Measurements from ENCODE around the gene PDZD2. TPM values are rescaled to one million over a fixed set of nuclear protein-coding genes. Genes with fewer than 3 reads are reported as not detected.

PDZD2 gene
- total RNA-seq, 4 donors from 2014 or later = 13.7 to 26.7 (median 24.1) TPM

DNA sequence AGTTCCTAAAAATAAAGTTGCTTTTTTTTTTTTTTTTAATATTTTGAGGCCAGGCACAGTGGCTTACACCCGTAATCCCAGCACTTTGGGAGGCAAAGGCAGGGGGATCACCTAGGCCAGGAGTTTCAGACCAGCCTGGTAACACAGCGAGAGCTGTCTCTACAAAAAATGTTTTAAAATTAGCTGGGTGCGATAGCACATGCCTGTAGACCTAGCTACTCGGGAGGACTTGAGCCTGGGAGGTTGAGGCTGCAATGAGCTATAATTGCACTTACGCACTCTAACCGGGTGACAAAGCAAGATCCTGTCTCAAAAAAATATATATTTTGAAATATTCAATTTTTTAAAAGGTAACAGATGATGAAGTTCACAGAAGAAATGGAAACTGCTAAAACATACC, 512.3 kb downstream of the PDZD2 start:
- no peak for DNase-seq
- H3K27me3 ChIP-seq = no peaks in the 10 kb centered on the region
- WGBS, 2 donors = 83 to 97% methylated on average over 6 of the region's 6 CpGs
- no peak overlapping the region for H3K27ac ChIP-seq
- no peaks in the 10 kb centered on the region for H3K9me3 ChIP-seq
- H3K4me3 ChIP-seq = no peak overlapping the region
- peaks cover 0 to 85% (median 12%) of the 10 kb centered on the region in 3 donors for H3K4me1 ChIP-seq
- TF ChIP-seq CTCF (IDR thresholded peaks at IDR 0.05) (no peak), POLR2A (IDR thresholded peaks at IDR 0.05) (no peak)
- intact Hi-C loops (cut with DNase I) = no loop called here
- H3K36me3 ChIP-seq = peaks cover 0 to 9% (median 0%) of the 10 kb centered on the region in 3 donors

DNA sequence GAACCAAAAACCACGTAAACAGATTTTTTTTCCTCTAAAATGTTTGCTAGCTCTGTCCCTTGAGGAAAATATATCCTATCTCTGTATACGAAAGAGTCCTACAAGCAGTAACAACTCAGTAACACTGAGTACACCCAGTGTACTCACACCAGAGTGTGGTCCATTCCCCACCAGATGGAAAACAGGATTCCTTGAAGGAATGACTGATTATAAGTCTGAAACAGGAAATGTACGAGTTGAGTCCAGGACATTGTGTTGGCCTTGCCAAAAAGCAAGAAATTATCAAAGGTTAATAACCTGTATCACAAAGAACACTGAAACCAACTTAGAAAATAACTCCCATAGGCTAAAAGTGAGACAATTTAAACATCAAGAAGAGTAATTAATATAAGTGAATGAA, 514.8 kb downstream of the PDZD2 start:
- no peak for TF ChIP-seq POLR2A (IDR thresholded peaks at IDR 0.05)
- TF ChIP-seq CTCF (IDR thresholded peaks at IDR 0.05) = no peak
- no peaks in the 10 kb centered on the region for H3K9me3 ChIP-seq
- H3K27ac ChIP-seq = no peak overlapping the region
- H3K36me3 ChIP-seq = peaks cover 0 to 10% (median 0%) of the 10 kb centered on the region in 3 donors
- 59 to 61% methylated on average over 3 of the region's 3 CpGs for WGBS, 2 donors
- peaks cover 0 to 83% (median 19%) of the 10 kb centered on the region in 3 donors for H3K4me1 ChIP-seq
- intact Hi-C loops (cut with DNase I) = no loop called here
- no peak overlapping the region for H3K4me3 ChIP-seq
- no peak for DNase-seq
- no peaks in the 10 kb centered on the region for H3K27me3 ChIP-seq

DNA sequence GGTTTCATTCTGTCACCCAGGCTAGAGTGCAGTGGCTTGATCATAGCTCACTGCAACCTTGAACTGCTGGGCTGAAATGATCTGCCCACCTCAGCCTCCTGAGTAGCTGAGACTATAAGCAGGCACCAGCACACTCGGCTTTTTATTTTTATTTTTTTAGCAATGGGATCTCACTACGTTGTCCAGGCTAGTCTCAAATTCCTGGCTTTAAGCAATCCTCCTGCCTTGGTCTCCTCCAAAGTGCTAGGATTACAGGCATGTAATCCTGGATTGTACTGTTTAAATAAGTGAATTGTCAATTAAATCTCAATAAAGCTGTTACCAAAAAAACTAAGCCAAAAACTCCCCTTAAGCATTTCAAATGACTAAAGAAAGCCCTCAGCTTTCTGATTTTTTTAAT, 516.3 kb downstream of the PDZD2 start:
- TF ChIP-seq POLR2A (IDR thresholded peaks at IDR 0.05) (no peak), CTCF (IDR thresholded peaks at IDR 0.05) (no peak)
- Histone ChIP-seq H3K36me3 (peaks cover 0 to 8% (median 0%) of the 10 kb centered on the region in 3 donors), H3K4me3 (no peak overlapping the region), H3K27ac (no peak overlapping the region), H3K27me3 (no peaks in the 10 kb centered on the region), H3K4me1 (peaks cover 0 to 86% (median 23%) of the 10 kb centered on the region in 3 donors), H3K9me3 (no peaks in the 10 kb centered on the region)
- intact Hi-C loops (cut with DNase I) = no loop called here
- 88 to 91% methylated on average over 2 of the region's 2 CpGs for WGBS, 2 donors
- no peak for DNase-seq

- intact Hi-C loops (cut with DNase I) = no loop called here
- DNase-seq = no peak
- Histone ChIP-seq H3K27me3 (no peaks in the 10 kb centered on the region), H3K4me3 (no peak overlapping the region), H3K36me3 (peaks cover 0 to 8% (median 0%) of the 10 kb centered on the region in 3 donors), H3K4me1 (peaks cover 0 to 77% (median 23%) of the 10 kb centered on the region in 3 donors), H3K27ac (no peak overlapping the region), H3K9me3 (no peaks in the 10 kb centered on the region)
- TF ChIP-seq POLR2A (IDR thresholded peaks at IDR 0.05) = no peak
- TF ChIP-seq CTCF (IDR thresholded peaks at IDR 0.05) = no peak
- 93 to 98% methylated on average over 8 to 9 of the region's 9 CpGs for WGBS, 2 donors
These were observed 517.7 kb downstream of the PDZD2 start for GRCh38 chr5:32156635-32157034.

DNA sequence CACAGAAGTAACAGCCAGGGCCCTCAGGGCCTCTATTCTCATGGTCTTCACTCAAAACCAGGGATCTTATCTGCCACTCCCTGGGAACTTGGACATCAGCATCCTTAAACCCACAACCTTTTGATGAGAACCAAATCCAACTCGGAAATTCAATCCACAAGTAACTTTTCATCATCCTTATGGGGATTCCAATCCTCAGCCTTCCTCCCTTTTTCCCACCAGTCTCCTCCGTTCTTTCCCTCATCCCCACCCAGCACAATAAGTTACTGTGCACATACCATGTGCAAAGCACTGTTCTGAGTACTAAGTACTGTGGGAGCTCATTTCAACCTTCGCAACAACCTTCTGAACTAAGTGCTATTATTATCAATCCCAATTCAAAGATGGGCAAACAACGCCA, 518.1 kb downstream of the PDZD2 start:
- H3K9me3 ChIP-seq = no peaks in the 10 kb centered on the region
- peaks cover 0 to 73% (median 23%) of the 10 kb centered on the region in 3 donors for H3K4me1 ChIP-seq
- TF ChIP-seq CTCF (IDR thresholded peaks at IDR 0.05) (no peak), POLR2A (IDR thresholded peaks at IDR 0.05) (no peak)
- H3K27ac ChIP-seq = no peak overlapping the region
- 86 to 88% methylated on average over 4 of the region's 4 CpGs for WGBS, 2 donors
- intact Hi-C loops (cut with DNase I) = no loop called here
- H3K4me3 ChIP-seq = no peak overlapping the region
- H3K36me3 ChIP-seq = peaks cover 0 to 8% (median 0%) of the 10 kb centered on the region in 3 donors
- no peaks in the 10 kb centered on the region for H3K27me3 ChIP-seq
- DNase-seq = no peak
